ENCODE results near the gene SH3D19. TPM values are rescaled to one million over a fixed set of nuclear protein-coding genes. Genes with fewer than 3 reads are reported as not detected.

The SH3D19 gene
- total RNA-seq, 1 experiment from 2014 or later: 29.7 TPM

- no peak overlapping the region for H2BK12ac ChIP-seq (ENCODE audit: insufficient read length, low read depth, low read length)
- H3K79me2 ChIP-seq (ENCODE audit: insufficient read depth, low read length): no peaks in the 10 kb centered on the region
- H4K8ac ChIP-seq (replicated peaks; ENCODE audit: insufficient read length, low read depth, low read length): no peak overlapping the region
- no peak overlapping the region for H2BK5ac ChIP-seq (ENCODE audit: insufficient read length, low read length)
- H3K4ac ChIP-seq (ENCODE audit: low read depth, low read length): no peak overlapping the region
- TF ChIP-seq CTCF (conservative IDR thresholded peaks at IDR 0.05): no peak
- H3K27me3 Mint-ChIP-seq (ENCODE audit: low read depth): no peaks in the 10 kb centered on the region
- H3K27me3 ChIP-seq (ENCODE audit: insufficient read depth, low read length): no peaks in the 10 kb centered on the region
- H3K23me2 ChIP-seq (ENCODE audit: insufficient read length, low read depth, low read length, poor library complexity, severe bottlenecking): no peaks in the 10 kb centered on the region
- no peak overlapping the region for H3K23ac ChIP-seq (ENCODE audit: insufficient read length, low read depth, low read length)
- no peak overlapping the region for H2BK15ac ChIP-seq (ENCODE audit: low read depth, low read length)
- no peak overlapping the region for H4K5ac ChIP-seq (ENCODE audit: insufficient read length, low read depth, low read length)
- H3K9me3 ChIP-seq (ENCODE audit: control insufficient read depth, low read depth, low read length): no peaks in the 10 kb centered on the region
- no peak overlapping the region for H3K4me3 Mint-ChIP-seq
- peaks cover 23 to 25% of the 10 kb centered on the region in 2 experiments for H3K4me1 Mint-ChIP-seq
- H2AFZ ChIP-seq (ENCODE audit: low read length): no peak overlapping the region
- H3K36me3 Mint-ChIP-seq (ENCODE audit: insufficient read depth in 1 of 3, low read depth in 3 of 3): peaks cover 15 to 37% (median 30%) of the 10 kb centered on the region in 3 experiments; a peak in 6 of 7 replicates
- H3T11ph ChIP-seq (ENCODE audit: low read length): no peak overlapping the region
- no CpG with 5 or more reads among the region's 10 CpGs for WGBS (ENCODE audit: extremely low coverage, insufficient read length, low lambda C conversion rate)
- no peaks in the 10 kb centered on the region for H3K79me1 ChIP-seq (ENCODE audit: insufficient read depth, low read depth, low read length, poor library complexity, severe bottlenecking)
- no peak overlapping the region for H2AK5ac ChIP-seq (ENCODE audit: insufficient read length, low read length)
- H2BK20ac ChIP-seq (ENCODE audit: low read depth, low read length, poor library complexity, severe bottlenecking): no peak overlapping the region
- H3K4me2 ChIP-seq (ENCODE audit: insufficient read depth, insufficient read length, low read length): no peak overlapping the region
- no peak overlapping the region for H3K56ac ChIP-seq (ENCODE audit: insufficient read length, low read depth, low read length)
- no peaks in the 10 kb centered on the region; the same call in 1 of the 2 replicates for H3K4me1 ChIP-seq (ENCODE audit: insufficient read depth, low read length)
- H3K9me3 Mint-ChIP-seq: peaks cover 0 to 3% of the 10 kb centered on the region in 2 experiments; a peak in 1 of 5 replicates
- no peak overlapping the region for H3K27ac ChIP-seq (ENCODE audit: insufficient read length, low read depth, low read length)
- no peak for DNase-seq
- no peak overlapping the region for H3K14ac ChIP-seq (ENCODE audit: insufficient read depth, low read length)
- H4K91ac ChIP-seq (ENCODE audit: insufficient read length, low read depth, low read length): no peak overlapping the region
- H3K9ac ChIP-seq (ENCODE audit: extremely low read depth, insufficient read length, low read length): no peak overlapping the region
- H2BK120ac ChIP-seq (ENCODE audit: low read depth, low read length, poor library complexity, severe bottlenecking): no peak overlapping the region
- H3K27ac Mint-ChIP-seq: peak overlapping the region; percentile 41 to 91 (median 76); a peak in 5 of 7 replicates
- H3K18ac ChIP-seq (ENCODE audit: insufficient read length, low read depth, low read length): no peak overlapping the region
- no peaks in the 10 kb centered on the region for H4K20me1 ChIP-seq (ENCODE audit: control insufficient read depth, insufficient read depth, insufficient read length)
These were observed 160.0 kb downstream of the SH3D19 start for GRCh38 chr4:151165205-151166000.

Measured in H9 (cell line).